HG03442 (cell line): ENCODE results near the gene SRM.
"Not testable (repeated sequence)": the region's sequence is repeated elsewhere in the genome, so short reads cannot be mapped to it uniquely, and the experiment has no call there.

Experiments used
- ATAC-seq: cut with Tn5 transposase; IDR thresholded peaks from one replicate; pipeline ENCODE4 v1.9.1; 2021; ENCODE audit warnings: mild to moderate bottlenecking, moderate library complexity; ENCODE audit not compliant: unreplicated experiment

The SRM gene

DNA sequence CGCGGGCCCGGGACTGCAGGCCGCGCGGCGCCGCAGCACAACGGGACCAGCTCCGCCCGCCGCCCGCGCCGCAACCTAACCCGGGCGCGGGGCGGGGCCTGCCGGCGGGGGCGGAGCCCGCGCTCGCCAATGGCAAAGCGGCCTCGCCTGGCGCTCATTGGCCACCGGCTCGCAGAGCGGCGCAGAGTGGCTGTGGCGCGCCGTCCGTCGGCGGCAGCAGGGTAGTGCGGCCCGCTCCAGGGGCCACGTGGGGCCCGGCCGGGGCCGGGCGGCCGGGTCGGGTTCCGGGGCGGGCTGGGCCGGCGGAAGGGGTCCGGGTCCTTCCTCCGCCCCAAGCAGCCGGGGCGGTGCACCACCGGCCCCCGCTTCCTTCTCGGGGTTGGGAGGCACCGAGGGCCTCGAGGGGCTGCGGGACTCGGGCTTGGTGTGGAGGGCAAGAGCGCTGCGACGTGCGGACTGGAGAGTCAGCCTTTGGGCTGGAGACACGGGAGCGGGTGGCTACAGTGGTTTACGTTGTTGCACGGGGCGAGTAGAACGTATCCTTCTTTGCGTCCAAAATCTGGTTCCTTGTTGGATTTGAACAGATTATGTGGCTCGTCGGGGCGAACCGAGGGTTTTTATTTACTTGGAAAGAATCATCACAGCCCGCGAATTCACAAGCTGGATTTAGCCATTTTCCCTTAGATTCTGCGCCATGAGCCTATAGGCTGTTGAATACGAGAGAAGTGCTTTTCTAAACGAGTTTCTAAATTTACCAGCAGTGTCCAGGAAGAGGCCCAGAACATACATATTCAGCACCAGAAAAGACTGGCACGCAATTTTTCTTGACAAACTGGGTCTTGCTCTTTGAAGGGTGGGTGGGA, at the start of gene SRM:
SRM (minus strand) TSS at position 51 of the 863 bp plus-strand sequence. CDS start 75 bp downstream, outside the sequence.
- peak; percentile 78 for ATAC-seq

DNA sequence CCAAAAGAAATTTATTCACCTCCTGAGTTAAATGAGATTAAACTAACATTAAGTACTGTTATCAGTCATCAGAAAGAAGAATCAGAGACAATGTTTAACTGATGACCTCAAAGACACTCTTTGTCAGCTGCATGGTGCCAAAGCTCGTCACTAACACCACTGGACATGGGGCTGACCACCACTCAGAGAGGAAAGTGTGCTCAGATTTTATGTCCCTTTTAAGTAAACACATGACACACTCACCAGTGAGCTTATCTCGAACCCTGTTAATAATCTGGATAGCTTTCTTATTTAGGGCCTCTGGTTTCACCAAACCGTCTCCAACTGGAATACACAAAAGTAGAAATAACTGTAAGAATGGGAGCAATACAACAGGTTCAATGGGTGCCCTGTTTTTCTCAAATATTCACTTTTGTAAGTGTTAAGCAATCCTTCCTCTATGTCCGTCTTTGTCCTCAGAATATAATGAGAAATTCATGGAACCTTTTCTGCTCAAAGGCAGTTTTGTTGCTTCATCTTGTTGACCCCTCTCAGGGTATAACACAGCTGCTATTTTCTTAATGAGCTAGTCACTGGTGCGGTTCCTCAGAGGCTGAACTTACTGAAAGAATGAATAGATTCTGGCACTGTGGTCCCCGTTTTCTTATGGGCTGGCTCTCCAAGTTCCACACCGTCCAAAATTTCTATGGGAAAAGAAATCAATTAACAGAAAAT, 49.4 kb upstream of the SRM start:
- ATAC-seq = no peak

DNA sequence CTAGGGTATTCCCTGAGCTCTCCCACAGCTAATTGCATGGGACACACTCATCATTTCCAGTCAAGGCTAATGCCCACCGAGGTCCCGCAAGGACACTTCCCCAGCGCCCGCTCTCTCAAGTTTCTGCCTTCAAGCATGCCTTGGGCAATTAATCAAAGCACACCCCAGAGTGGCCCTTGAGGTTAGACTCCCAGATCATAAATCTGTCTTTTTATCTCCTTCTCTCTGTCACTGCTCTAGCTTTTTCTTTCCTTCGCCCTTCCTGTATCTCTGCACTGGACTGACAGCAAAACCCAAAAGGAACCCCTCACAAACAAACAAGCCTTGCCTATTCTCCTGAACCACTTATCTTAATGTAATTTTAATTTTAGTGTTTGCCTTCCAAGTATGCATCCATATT, 47.8 kb upstream of the SRM start:
- ATAC-seq = no peak

DNA sequence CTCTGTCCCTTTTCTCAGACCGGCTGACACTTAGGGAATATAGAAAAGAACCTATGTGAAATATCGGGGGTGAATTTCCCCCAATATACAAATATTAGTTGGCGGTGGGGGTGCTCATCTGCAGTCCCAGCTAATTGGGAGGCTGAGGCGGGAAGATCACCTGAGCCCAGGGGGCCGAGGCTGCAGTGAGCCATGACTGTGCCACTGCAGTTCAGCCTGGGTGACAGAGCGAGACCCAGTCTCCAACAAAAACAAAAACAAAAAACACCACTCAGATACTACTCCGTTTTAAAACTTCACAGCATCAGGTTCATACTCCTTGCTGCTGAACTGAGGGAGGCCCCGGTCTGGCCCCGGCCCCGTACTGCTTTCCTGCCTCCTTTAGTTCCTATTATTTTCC, 45.8 kb upstream of the SRM start:
- ATAC-seq = no peak

DNA sequence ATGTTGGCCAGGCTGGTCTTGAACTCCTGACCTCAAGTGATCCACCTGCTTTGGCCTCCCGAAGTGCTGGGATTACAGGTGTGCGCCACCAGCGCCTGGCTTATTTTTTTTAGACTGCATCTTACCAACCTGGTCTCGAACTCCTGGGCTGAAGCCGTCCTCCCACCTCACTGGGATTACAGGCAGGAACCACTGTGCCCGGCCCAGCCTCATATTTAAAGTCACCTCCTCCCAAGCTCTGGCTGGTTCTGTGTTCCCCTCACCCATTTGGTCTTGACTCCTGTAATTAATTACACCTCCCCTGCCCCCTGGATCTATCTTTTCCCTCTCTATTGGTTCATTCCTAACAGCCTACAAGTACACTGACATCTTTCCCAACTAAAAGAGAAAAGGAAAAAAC, 41.5 kb upstream of the SRM start:
- no peak for ATAC-seq

DNA sequence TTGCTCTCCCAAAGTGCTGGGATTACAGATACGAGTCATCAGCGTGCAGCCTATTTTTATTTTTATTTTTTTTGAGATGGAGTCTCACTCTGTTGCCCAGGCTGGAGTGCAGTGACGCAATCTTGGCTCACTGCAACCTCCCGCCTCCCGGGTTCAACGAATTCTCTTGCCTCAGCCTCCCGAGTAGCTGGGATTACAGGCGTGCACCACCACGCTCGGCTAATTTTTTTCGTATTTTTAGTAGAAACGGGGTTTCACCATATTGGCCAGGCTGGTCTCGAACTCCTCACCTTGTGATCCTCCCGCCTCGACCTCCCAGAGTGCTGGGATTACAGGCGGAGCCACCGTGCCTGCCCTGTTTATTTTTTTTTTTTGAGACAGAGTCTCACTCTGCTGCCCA, 41.0 kb upstream of the SRM start:
- ATAC-seq = not testable (repeated sequence)

- ATAC-seq = no peak
Measured at GRCh38 chr1:11100149-11100493, 40.3 kb upstream of the SRM start.

DNA sequence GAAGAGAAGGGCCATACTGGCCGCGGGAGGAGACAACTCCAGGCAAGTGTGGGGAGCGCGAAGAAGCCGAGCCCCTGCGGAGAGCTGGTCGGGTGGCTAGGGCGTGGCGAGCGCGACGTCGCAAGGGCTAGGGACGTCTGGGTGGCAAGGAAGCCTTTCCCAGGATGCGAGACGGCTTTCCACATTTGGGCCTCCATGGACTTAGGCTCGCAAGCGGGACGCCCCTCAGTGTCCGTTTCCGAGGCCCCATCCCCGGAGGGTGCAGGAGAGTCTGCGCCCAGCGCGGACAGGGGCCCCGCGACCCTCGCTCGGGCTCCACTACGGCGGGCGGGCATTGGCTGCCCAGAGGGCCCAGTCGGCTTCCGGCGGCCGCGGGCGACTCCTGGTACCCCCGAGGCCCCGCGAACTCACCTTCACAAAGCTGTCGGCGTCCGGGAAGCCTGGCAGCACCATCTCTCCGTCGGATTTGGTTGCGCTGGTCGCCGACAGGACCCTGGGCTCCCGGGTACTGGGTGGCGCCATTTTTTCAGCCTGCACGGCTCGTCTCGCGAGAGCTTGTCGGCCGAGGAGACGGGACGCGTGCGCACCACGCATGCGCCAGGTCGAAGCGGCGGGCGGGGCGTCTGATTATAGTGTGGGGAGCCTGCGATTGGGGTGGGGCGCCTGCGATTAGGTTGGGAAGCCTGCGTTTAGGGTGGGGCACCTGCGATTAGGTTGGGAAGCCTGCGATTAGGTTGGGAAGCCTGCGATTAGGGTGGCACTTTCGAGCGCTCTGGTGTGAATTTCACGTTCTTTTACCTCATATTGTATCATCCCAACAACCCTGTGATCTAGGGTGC, 39.7 kb upstream of the SRM start, which contains the start of gene EXOSC10:
EXOSC10 (minus strand) TSS at position 560 of the 839 bp plus-strand sequence; CDS start at position 522, 38 bp downstream.
- peak; percentile 90 for ATAC-seq

DNA sequence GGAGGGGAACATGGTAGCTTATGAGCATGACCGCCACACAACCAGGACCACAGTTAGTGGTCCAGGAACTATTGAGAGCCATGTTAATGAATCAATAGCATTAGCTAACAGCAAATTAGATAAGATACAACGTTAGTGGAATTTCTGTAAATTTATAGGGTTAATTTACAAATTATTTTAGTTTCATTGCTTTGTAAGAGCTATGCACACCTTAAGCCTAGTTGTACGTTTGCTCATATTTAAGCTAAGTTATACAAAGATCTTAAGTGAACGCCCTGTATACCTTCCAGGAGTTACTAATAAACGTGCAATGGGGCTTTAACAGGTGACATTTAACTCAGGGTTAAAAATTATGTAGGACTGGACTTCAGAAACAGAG, 39.1 kb upstream of the SRM start:
- ATAC-seq = no peak

- not testable (repeated sequence) for ATAC-seq
Measured at GRCh38 chr1:11083784-11084183, 24.0 kb upstream of the SRM start.

- ATAC-seq = no peak
Measured at GRCh38 chr1:11080931-11081330, 21.1 kb upstream of the SRM start.

- no peak for ATAC-seq
Measured at GRCh38 chr1:11078631-11079030, 18.8 kb upstream of the SRM start.

GRCh38 chr1:11073398-11073797, 13.6 kb upstream of the SRM start:
- ATAC-seq = not testable (repeated sequence)

- no peak for ATAC-seq
Measured at GRCh38 chr1:11072216-11072917, 12.5 kb upstream of the SRM start.

GRCh38 chr1:11071463-11072215, 11.8 kb upstream of the SRM start:
- ATAC-seq = no peak

DNA sequence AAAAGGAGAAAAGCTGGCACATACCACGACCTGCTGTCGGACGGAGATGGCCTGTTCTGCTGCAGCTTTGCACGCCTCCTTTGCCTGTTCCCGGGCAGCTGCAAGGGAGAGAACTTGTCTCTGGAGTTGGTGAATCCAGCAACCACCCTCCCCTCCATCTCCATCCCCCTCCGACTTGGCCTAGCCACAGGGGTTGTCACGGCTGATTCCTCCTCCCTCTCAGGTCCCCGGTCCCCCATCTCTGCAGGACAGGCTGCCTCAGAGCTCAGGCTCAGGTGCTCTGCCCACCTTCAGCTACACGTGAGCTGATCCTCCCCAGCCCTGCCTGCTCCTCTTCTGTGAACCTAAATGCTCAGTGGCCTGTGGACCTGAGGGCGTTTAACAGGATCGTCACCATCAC, 11.1 kb upstream of the SRM start:
- no peak for ATAC-seq

GRCh38 chr1:11068600-11069473, 9.0 kb upstream of the SRM start:
- no peak for ATAC-seq

DNA sequence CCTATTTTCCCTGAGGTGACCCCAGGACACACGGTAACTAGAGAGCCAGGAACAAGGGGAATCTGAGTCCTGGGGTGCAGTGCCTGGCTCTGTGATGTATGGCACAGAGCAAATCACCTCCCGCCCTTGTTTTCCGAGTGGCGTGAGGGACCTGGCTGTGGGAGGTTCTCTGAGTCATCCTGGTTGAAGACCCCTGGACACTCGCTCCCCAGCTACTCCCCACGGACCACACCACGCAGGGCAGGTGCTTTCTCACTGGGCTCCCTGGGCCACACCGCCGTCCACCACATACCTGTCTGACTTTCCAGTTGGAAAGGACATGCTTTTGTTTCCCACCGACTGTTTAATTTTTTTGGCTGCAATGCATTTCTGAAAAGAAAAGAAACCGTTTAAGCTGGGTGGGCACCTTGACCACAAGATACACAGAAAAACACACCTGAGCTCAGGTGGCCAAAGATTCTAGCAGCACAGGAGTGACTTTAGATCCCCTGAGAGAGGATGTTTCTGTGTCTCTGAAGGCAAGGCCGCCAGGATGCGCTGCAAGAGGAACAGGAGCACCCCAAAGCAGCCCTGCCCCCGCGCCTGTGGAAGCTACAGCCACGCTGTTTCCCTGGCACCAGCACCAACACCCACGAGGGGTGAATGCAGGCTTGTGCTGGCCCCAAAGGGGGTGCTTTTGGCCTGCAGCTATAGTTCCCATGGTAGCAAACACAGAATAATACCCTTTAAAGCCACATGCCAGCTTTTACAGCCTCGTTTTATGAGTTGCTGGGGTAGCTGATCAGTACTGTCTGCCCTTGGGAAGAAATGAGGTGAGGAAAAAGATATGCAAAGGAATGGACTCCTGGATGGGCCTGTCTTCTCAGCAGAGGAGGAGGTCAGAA, 8.1 kb upstream of the SRM start:
- ATAC-seq = no peak
